ENCODE results near the gene CLIP2. TPM values are rescaled to one million over a fixed set of nuclear protein-coding genes. Genes with fewer than 3 reads are reported as not detected.
A peak's percentile ranks its signal among the peaks of the same experiment; 100 is the strongest.

CLIP2 gene
- total RNA-seq, 1 donor from 2014 or later: 24.3 TPM

DNA sequence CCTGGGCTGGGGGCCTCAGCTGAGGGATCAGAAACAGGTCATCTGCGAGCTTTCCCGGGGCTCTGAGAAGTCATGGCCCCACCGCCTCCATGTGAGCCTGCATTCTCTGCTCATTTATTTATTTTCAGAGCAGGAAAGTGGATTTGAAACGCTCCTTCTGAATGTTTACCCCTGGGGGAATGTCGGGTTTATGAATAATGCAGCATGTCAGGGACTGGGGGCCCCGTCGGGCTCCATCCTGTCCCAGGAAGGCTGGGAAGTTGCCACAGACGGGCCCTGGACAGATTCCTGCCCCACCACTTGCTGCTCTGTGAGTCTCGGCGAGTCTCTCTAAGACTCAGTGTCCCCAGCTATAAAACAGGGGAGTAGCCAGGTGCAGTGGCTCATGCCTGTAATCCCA lies 152.6 kb downstream of the CLIP2 start:
- TF ChIP-seq, protein P1, sequence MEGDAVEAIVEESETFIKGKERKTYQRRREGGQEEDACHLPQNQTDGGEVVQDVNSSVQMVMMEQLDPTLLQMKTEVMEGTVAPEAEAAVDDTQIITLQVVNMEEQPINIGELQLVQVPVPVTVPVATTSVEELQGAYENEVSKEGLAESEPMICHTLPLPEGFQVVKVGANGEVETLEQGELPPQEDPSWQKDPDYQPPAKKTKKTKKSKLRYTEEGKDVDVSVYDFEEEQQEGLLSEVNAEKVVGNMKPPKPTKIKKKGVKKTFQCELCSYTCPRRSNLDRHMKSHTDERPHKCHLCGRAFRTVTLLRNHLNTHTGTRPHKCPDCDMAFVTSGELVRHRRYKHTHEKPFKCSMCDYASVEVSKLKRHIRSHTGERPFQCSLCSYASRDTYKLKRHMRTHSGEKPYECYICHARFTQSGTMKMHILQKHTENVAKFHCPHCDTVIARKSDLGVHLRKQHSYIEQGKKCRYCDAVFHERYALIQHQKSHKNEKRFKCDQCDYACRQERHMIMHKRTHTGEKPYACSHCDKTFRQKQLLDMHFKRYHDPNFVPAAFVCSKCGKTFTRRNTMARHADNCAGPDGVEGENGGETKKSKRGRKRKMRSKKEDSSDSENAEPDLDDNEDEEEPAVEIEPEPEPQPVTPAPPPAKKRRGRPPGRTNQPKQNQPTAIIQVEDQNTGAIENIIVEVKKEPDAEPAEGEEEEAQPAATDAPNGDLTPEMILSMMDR (IDR thresholded peaks at IDR 0.05): no peak
- no peak for ATAC-seq
- DNase-seq: no peak
- H3K4me3 ChIP-seq: no peak overlapping the region
- intact Hi-C loops (cut with DNase I): no loop called here
- no peaks in the 10 kb centered on the region for H3K36me3 ChIP-seq
- H3K9me3 ChIP-seq: no peaks in the 10 kb centered on the region
- H3K27ac ChIP-seq: no peak overlapping the region
- no peaks in the 10 kb centered on the region for H3K27me3 ChIP-seq
- no peaks in the 10 kb centered on the region for H3K4me1 ChIP-seq

DNA sequence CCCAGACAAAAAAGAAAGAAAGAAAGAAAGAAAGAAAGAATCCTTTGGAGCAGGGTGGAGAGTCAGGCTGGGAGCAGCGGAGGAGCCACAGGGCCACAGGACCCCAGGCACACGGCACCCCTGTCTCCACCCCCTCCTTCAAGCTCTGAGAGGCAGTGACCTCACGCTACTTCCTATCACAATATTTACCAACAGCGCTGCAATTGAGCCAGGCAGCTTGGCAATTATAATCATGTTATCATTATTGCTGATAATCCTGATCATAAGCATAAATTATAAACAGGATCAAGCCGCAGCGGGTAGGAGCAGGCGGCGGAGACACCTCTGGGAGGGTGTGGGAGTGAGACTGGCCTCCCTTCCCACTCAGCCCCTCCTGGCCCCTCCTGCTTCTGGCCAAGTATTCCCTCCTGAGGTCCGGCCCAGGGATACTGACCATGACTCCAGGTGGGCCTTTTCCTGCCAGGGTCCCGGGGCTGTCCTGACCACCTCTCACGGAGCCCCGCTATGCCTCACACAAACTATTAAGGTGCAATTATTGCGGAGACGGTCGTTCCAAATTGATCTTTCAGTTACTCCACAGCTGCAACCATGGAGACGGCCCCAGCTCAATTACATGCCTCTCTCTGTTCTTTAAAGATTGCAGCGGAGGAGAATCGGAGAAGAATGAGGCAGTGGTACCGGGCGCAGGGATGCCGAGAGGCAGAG lies 154.5 kb downstream of the CLIP2 start:
- TF ChIP-seq, protein P1 (IDR thresholded peaks at IDR 0.05): no peak
- H3K27me3 ChIP-seq: no peaks in the 10 kb centered on the region
- H3K9me3 ChIP-seq: no peaks in the 10 kb centered on the region
- no peak for DNase-seq
- intact Hi-C loops (cut with DNase I): no loop called here
- H3K4me1 ChIP-seq: no peaks in the 10 kb centered on the region
- no peak overlapping the region for H3K4me3 ChIP-seq
- no peak overlapping the region for H3K27ac ChIP-seq
- no peak for ATAC-seq
- H3K36me3 ChIP-seq: no peaks in the 10 kb centered on the region

DNA sequence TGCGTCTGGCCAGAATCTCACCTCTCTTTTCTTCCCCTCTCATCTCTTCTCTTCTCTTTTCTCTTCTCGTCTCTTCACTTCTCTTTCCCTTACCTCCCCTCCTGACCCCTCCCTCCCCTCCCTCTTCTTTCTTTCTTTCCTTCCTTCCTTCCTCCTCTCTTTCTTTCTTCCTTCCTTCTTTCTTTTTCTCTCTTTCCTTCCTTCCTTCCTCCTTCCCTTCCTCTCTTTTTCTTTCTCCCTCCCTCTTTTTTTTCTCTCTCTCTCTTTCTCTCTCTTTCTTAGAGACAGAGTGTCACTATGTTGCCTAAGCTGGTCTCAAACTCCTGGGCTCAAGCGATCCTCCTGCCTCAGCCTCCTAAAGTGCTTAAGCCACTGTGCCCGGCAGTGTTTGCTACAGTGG lies 159.9 kb downstream of the CLIP2 start:
- Histone ChIP-seq H3K4me3 (no peak overlapping the region), H3K4me1 (peaks cover 7% of the 10 kb centered on the region), H3K36me3 (no peaks in the 10 kb centered on the region), H3K27ac (no peak overlapping the region), H3K9me3 (no peaks in the 10 kb centered on the region), H3K27me3 (no peaks in the 10 kb centered on the region)
- TF ChIP-seq, protein P1 (IDR thresholded peaks at IDR 0.05): no peak
- no peak for DNase-seq
- intact Hi-C loops (cut with DNase I): no loop called here
- ATAC-seq: no peak

DNA sequence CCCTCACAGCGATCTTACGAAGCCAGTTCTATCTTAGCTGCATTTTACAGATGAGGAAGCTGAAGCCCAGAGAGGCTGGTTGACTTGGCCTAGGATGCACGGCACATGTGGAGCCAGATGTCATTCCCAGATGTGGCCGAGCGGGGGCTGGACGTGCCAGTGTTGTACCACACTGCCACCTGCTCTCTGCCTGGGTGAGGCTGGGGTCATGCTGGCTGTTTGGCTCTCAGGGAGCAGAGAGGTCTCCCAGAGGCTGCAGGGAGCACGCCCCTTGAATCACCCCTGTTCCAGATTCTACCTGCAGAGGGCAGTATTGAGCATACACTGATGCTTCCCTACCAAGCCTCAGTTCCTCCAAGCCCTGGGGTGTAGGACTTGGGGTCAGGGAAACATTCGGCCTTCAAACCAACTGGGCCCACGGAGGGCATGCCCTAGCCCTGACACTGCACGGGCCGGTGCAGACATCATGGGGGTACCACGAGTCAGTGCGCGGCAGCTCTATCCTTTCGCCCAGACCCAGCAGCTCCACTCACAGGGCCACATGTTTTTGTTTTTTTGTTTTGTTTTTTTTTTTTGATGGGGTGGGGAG lies 160.7 kb downstream of the CLIP2 start:
- Histone ChIP-seq H3K27ac (no peak overlapping the region), H3K4me1 (peaks cover 11% of the 10 kb centered on the region), H3K36me3 (no peaks in the 10 kb centered on the region), H3K9me3 (no peaks in the 10 kb centered on the region), H3K27me3 (no peaks in the 10 kb centered on the region), H3K4me3 (no peak overlapping the region)
- peak; percentile 83 for ATAC-seq
- intact Hi-C loops (cut with DNase I): loop anchor here (10.0 kb wide), 1 partner anchor 115 kb away; no protein-coding TSS in a partner anchor
- DNase-seq: no peak
- TF ChIP-seq, protein P1 (IDR thresholded peaks at IDR 0.05): peak; percentile 87

DNA sequence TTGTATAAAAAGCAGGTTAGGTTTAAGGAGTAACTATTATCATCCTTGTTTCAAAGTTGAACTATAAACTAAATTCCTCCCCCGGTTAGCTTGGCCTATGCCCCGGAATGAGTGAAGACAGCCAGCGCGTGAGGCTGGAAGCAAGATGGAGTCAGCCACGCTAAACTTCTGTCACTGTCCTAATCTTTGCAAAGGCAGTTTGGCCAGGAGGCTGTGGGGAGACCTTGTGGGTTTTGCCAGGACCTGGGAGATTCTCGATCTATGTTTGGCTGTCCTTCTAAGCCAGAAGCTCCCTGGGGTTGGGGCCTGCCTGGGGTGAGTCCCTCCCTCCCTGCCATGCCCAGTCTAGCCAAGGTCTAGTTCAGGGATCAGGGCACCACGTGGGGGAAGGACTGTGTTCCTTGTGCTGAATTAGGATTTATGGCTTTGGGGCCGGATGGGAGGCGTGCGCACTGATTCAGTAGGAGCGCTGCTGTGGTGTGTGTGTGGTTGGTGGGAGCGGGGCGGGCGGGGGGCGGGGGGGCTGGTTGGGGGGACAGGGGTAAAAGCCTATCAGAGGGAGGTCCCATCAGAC lies 163.6 kb downstream of the CLIP2 start:
- peaks cover 18% of the 10 kb centered on the region for H3K4me1 ChIP-seq
- no peaks in the 10 kb centered on the region for H3K9me3 ChIP-seq
- TF ChIP-seq, protein P1 (IDR thresholded peaks at IDR 0.05): no peak
- DNase-seq (no peak), ATAC-seq (peak; percentile 4)
- peak overlapping the region; percentile 53 for H3K27ac ChIP-seq
- H3K4me3 ChIP-seq: peak overlapping the region; percentile 65
- H3K36me3 ChIP-seq: no peaks in the 10 kb centered on the region
- H3K27me3 ChIP-seq: no peaks in the 10 kb centered on the region
- intact Hi-C loops (cut with DNase I): loop anchor here (10.0 kb wide), 1 partner anchor 112 kb away; no protein-coding TSS in a partner anchor
